Head of caudate nucleus (tissue), 42 donors: Measurements from ENCODE around the gene EMCN.
"Not testable (repeated sequence)": the region's sequence is repeated elsewhere in the genome, so short reads cannot be mapped to it uniquely, and the experiment has no call there.

Source experiments
- DNase-seq, 42 donors: peaks; one replicate each; pipeline versions ENCODE4 v3.0.0 to v3.0.0-alpha.2; 2020 to 2021; ENCODE audit warnings: mixed read lengths in 7 of 42
- intact Hi-C: fragments of 100-400 bp; cut with DNase I; formaldehyde crosslinking; loops from one replicate; pipeline ENCODE4 v1.15.0; 2022

The EMCN gene

GRCh38 chr4:100517864-100518341 lies at the start of gene EMCN:
Gene EMCN (minus strand): TSS chr4:100518022. CDS start chr4:100517914, 108 bp downstream.
- no peak for DNase-seq
- intact Hi-C loops = loop anchor here (10.0 kb wide), 1 partner anchor 93 kb away; no protein-coding TSS in a partner anchor

GRCh38 chr4:100566396-100566795 lies 48.6 kb upstream of the EMCN start:
- no peak for DNase-seq
- intact Hi-C loops = no loop called here

DNA sequence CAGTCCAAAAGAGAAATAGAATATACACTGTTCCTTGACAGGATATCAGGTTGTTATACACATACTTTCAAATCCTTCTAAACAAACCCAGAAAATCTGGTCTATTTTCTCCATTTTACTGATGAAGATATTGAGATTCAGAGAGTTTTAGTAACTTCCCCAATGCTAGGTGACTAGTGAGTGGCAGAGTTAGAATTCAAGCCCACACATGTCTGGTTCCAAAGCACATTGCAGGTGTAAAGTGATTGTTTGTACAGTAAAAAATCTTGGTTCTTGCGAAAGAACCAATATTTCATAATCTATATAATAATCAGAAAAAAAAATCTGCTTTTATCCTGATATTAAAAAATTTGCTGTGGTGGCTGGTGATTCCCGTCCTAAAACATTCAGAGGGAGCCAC lies 39.5 kb upstream of the EMCN start:
- DNase-seq = no peak
- intact Hi-C loops = no loop called here

DNA sequence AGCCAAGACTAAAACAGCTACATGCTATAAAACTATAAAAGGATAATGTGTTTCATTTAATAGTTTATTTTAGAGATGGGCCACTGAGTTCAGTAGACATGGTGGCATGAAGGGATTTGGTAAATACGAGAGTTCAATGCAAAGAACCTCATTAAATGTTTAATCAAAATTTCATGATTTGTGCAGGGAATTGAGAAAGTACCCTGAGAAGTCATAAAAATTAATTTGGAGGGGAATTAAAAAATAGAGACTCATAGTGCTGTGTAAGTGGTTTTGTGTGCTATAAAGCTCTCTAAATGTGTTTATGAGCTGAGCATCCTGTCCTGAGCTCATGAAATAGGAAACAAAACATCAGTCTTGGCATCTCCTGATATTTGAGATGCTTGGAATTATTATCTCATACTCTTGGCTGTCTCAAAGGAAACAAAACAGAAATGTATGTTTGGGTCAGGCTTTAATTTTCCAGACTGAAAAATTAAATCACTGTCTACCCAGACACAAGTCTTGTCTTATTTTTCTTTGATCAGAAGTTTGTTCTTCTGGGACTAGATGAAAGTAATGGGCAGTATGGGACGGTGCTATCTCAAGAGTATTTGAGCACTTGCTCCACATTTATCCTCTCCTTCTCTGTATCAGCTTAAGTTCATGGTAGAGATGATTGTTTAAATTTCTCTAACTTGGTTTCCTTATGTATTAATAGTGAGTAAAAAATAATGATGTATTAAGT lies 38.0 kb upstream of the EMCN start:
- no peak for DNase-seq
- intact Hi-C loops = no loop called here

- no peak for DNase-seq
- intact Hi-C loops = no loop called here
Observed at GRCh38 chr4:100548200-100548560, 30.4 kb upstream of the EMCN start.

DNA sequence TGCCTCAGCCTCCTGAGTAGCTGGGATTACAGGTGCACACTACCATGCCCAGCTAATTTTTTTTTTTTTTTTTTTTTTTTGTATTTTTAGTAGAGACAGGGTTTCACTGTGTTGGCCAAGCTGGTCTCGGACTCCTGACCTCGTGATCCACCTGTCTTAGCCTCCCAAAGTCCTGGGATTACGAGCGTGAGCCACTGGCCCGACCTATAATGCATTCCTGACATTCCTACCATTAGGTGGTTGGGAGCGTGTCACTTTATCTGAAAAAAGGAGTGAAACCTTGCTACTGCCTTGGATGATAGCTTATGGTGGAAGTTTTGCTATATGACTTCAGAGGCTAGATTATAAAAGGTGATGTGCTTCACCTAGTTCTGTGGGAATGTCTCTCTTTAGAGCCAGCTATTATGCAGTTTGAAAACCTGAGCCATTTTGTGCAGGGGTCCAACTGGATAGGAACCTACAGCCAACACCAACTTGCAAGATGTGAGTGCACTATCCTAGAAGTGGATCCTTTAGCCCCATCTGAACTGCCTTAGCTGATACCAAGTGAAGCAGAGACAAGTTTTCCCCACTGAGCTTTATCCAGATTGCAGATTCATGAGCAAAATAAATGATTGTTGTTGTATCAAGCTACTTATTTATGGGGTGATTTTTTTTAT lies 29.8 kb upstream of the EMCN start:
- intact Hi-C loops = no loop called here

GRCh38 chr4:100545427-100545826 lies 27.6 kb upstream of the EMCN start:
- DNase-seq = no peak
- intact Hi-C loops = no loop called here

More for the DNA sequence above, 29.8 kb upstream of the EMCN start:
- DNase-seq = no peak

- no peak for DNase-seq
- intact Hi-C loops = no loop called here
Observed at GRCh38 chr4:100540131-100540530, 22.3 kb upstream of the EMCN start.

DNA sequence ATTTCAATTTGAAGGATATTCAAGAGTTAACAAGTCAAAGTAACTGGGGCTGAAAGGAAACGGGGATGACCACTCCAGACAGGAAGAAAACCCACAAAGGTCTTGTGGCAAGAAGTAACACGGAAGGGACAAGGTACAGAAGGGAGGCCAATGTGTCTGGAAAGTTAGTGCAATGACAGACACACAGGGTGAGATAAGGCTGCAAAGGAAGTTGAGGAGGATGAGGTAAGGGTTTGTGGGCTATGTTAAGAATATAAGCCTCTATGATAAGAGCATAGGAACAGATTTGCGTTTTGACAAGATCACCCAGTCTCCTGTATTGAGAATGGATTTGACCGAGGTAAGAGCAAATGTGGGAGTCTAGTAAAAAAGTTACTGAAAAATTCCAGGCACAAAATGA lies 21.9 kb upstream of the EMCN start:
- no peak for DNase-seq
- intact Hi-C loops = no loop called here

GRCh38 chr4:100533741-100534140 lies 15.9 kb upstream of the EMCN start:
- no peak for DNase-seq
- intact Hi-C loops = no loop called here

DNA sequence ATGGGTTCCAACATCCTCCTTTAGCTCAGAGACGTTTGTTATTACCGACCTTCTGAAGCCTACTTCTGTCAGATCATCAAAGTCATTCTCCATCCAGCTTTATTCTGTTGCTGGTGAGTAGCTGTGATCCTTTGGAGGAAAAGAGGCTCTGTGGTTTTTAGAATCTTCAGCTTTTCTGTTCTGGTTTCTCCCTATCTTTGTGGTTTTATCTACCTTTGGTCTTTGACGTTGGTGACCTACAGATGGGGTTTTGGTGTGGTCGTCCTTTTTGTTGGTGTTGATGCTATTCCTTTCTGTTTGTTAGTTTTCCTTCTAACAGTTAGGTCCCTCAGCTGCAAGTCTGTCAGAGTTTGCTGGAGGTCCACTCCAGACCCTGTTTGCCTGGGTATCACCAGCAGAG lies 12.3 kb upstream of the EMCN start:
- DNase-seq, intact Hi-C loops: not testable (repeated sequence)

DNA sequence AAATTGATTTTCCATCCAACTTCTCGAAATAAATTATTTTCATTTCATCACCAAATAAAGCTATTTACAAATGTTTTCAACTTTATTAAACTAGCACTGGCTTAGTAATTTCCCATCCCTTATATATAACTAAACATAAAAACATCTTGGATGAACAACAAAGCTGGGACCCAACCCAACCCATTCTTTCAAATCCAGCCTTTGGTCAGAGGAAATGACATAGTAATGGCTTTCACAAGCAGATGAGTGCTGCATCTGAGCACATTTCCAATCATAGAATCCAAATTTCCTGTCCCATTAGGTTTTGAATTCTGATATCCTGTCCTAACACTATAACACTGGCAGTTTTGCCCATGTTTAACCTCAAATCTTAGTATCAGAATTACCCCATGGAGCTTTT lies 7.9 kb upstream of the EMCN start:
- intact Hi-C loops = no loop called here
- no peak for DNase-seq

DNA sequence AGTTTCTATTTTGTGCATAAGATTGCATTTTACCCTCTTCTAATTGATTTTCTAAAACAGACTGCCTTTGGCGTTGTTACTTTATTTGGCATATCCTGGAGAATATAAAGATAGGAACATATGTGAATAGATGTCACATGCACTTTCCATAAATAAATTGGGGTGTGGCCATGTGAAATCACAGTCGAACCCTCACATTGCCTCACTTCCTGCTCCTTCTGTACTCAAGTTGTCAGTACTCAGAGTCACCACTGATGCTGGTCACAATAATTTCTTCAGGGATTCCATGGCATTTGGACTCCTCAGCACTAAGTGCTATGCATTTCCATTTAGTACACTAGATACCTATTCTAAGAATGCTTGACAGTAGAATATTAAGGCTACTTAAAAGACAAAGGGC lies 1.4 kb upstream of the EMCN start:
- no peak for DNase-seq
- intact Hi-C loops = loop anchor here (10.0 kb wide), 1 partner anchor 94 kb away; no protein-coding TSS in a partner anchor

DNA sequence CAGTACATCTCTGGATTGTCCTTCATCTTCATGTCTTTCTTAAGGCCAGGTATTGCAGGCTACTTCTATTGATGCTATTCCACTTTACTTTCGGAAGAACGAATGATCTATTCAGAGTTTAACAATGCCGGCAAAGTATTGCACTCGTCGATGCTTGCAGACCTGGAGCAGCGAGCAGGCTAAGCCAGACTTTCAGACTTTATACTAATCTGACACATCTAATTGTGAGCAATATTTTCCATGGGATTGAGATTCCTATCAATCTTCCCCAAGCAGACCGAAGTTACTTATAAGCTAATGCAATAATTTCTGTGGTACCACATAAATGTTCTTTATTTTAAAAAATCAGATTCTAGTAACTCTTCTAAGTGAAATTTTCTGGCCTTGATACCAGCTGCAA lies 1.6 kb downstream of the EMCN start:
- DNase-seq = no peak
- intact Hi-C loops = loop anchor here (10.0 kb wide), 1 partner anchor 91 kb away; no protein-coding TSS in a partner anchor

DNA sequence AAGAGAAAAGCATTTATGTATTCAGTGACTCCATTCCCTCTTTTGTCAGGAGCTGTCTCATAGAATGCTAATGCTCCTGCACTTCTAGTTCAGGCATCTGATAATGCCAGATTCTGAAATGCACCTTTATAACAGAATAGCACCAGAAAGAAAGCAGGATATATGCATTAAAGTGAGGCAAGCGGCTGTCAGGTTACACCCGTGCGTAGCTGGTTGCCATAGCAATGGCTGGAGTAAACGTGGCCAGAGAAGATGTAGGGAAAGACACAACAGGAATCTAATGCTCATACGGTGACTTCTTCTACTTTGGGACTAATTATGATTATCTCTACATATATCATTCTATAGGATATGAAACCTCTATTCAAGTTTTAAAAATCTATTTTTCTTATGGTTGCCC lies 5.9 kb downstream of the EMCN start:
- intact Hi-C loops = loop anchor here (10.0 kb wide), 1 partner anchor 87 kb away; no protein-coding TSS in a partner anchor
- no peak for DNase-seq

GRCh38 chr4:100510551-100510950 lies 7.3 kb downstream of the EMCN start:
- no peak for DNase-seq
- intact Hi-C loops = loop anchor here (10.0 kb wide), 1 partner anchor 86 kb away; no protein-coding TSS in a partner anchor

GRCh38 chr4:100509386-100509785 lies 8.4 kb downstream of the EMCN start:
- intact Hi-C loops = no loop called here
- DNase-seq = no peak

- no peak for DNase-seq
- intact Hi-C loops = no loop called here
Observed at GRCh38 chr4:100508691-100509090, 9.1 kb downstream of the EMCN start.

DNA sequence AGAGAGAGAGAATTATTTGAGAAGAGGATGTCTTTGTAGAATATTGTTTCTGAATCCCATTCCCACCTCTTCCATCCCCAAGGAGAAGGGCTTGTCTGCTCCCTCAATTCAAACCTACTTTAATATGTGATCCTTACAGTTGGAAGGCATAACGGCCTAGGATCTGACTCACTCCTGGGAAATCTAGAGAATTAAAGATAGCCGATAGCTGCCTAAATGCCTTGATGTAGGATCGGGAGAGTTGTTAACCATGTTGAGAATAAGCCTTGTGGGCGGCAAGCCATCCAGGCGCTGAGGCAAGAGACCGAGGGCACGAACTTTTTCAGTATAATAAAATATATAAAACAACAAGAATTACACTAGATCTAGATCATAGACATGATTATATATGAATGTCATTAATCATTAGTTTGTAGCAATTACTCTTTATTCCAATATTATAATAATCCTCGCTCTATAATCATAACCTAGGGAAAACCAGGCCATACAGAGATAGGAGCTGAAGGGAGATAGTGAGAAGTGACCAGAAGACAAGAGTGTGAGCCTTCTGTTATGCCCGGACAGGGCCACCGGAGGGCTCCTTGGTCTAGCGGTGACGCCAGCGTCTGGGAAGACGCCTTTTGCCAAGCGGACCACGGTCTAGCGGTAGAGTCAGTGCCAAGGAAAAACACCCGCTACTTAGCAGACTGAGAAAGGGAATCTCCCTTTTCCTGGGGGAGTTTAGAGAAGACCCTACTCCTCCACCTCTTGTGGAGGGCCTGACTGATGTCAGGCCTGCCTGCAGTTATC lies 13.5 kb downstream of the EMCN start:
- intact Hi-C loops = no loop called here
- DNase-seq = no peak

DNA sequence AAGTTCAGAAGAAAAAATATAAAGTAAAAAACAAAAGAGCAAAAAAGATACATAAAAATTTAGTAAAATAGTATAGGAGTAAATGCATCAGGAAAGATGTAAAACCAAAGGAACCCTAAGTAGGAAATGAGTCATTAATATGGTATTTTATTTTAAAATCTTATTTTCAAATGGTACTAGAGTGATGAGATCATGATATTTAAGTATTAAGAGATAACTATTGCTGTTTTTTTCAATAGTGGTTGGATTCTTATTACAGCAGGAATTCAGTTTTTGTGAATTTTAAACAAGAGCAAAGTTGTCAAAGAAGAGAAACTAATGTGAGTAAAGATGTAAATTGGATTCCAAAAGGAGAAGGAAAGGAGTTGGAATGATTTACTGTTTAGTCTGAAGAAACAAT lies 20.0 kb downstream of the EMCN start:
- intact Hi-C loops = no loop called here
- DNase-seq = no peak
